GM18858 (cell line): ENCODE data around the gene MICALL2.

Source experiments
- ATAC-seq: cut with Tn5 transposase; IDR thresholded peaks from one replicate; pipeline ENCODE4 v1.9.1; 2021; ENCODE audit not compliant: unreplicated experiment

Gene MICALL2

DNA sequence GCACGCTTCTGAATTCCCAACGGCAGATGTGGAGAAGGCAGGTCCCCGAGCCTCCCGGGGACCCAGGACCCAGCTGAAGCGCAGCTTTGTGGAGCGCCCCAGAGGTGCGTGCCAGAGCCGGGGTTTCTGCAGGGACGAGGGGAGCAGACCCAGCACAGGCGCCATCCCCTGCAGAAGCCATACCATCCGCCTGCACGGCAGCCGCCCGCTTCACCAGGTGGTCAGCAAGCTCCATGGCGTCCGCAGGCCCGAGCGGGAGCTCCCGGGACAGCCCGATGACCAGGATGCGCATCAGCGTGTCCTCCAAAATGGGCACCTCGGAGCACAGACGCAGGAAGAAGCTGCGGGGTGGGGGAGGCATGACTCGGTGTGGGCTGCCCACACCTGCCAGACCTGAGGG is 34.3 kb upstream of the MICALL2 start:
- ATAC-seq = no peak

DNA sequence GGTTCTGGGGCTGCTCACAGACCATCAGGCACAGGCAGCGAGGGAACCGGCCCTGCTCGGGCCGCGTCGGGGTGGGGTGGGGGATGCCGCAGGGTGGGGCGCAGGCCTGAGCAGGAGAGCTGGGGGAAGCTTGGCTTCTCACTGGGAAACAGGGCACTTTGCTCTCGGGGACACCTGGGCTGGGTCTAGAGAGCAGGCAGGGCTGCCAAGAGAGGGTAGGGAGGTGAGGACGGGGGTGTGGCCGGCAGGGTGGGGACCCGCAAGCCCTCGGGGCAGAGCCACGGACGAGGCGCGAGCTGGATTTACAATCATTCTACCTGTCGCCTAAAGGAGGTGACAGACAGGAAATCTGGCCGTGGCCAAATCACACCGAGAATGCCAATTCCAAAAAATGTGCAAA is 33.9 kb upstream of the MICALL2 start:
- no peak for ATAC-seq

DNA sequence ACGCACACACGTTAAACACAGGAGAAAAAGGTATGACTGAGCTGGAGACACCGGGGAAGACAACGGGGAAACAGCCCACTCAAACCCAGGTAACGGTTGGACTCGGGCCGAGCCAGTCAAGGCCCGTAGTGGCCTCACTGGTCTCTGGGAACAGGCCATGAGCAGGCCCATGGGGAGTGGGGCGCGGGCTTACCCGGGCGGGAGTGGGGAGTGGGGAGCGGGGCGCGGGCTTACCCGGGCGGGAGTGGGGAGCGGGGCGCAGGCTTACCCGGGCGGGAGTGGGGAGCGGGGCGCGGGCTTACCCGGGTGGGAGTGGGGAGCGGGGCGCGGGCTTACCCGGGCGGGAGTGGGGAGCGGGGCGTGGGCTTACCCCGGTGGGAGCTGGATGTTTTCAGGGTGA is 33.4 kb upstream of the MICALL2 start:
- ATAC-seq = no peak

DNA sequence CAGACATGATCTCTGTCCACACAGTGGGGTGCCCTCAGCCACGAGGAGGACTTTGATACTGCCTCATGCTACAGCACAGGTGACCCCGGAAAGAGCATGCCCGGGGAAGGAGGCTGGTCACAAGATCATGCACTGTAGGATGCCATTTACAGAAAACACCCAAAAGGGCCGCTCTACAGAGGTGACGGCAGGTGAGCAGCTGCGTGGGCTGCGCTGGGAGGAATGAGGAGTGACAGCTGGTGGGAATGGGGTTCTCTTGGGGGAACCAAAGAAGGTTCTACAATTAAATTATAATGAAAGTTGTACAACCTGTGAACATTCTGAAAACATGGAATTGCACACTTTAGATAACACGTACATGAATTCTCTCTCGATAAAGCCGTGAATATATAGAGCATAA is 33.0 kb upstream of the MICALL2 start:
- no peak for ATAC-seq

DNA sequence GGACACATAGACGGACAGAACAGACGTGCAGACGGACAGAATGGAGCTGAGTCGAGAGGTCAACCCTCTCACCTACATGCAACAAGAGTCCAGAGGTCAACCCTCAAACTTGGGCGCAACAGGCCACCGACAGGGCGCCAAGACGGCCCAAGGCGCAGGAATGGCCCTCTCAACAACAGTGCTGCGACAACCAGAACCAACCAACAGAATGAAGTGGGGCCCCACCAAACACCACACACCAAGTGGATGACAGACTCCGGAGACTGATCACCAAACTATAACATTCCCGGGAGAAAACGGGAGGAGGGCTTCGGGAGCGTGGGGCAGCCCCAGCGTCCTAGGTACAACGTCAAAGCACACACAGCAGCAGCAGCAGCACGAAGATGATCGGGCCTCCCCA is 31.6 kb upstream of the MICALL2 start:
- ATAC-seq = no peak

DNA sequence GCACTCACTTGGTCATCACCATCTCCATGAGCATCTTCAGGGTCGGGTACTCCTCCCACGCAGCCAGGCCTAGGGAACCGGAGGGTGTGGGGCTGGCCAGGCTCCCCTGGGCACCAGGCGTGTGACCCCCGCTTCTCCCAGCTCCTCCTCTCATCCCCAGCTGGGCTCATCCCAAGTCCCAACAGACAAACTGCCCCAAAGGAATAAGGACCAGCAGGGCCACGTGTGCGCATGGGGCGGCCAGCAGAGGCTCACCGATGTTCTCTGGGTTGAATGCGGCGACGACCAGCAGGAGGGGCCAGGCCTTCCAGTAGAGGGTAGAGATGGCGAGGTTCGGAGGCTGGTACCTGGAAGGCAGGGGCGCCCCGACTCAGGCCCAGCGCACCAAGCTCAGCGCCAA is 30.1 kb upstream of the MICALL2 start:
- ATAC-seq = no peak

GRCh38 chr7:1488016-1488415 is 28.7 kb upstream of the MICALL2 start:
- no peak for ATAC-seq

GRCh38 chr7:1487466-1487865 is 28.2 kb upstream of the MICALL2 start:
- no peak for ATAC-seq

DNA sequence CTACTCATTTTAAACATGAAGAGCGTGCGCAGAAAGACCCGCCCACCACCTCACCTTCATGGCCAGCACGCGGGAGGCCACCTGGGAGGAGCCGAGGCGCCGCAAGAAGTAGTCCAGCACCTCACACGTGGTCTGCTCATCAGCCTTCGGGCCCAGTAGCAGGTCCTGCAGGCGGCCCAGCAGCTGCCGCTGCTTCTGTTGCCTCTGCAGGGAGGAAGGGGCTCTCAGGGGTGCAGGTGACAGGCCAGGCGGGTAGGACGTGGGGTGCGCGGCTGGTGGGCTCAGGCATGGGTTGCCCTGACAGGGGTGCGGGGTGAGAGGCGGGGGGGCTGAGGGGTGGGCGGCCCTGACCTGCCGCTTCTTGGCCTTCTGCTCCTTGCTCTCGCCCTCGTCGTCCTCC is 27.3 kb upstream of the MICALL2 start:
- ATAC-seq = no peak

DNA sequence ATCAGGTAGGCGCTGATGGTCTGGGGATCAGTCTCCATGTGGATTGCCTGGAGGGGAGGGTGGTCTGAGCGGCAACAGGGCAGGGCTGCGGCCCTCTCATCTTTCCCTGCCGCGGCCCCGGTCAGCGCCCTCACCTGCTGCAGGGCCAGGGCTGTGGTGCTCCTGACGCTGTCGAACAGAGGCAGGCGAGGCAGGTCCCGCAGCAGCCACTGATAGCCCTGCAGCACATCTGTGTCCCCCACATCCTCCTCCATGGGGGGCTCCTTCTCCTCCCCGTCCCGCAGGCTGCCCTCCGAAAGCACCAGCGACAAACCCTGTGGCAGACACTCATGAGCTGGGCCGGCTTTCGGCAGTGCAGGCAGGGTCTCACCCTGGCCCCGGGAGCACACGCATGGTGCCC is 25.9 kb upstream of the MICALL2 start:
- no peak for ATAC-seq

- ATAC-seq = no peak
Measured at GRCh38 chr7:1484569-1484968, 25.3 kb upstream of the MICALL2 start.

- no peak for ATAC-seq
Measured at GRCh38 chr7:1483536-1484505, 24.6 kb upstream of the MICALL2 start.

DNA sequence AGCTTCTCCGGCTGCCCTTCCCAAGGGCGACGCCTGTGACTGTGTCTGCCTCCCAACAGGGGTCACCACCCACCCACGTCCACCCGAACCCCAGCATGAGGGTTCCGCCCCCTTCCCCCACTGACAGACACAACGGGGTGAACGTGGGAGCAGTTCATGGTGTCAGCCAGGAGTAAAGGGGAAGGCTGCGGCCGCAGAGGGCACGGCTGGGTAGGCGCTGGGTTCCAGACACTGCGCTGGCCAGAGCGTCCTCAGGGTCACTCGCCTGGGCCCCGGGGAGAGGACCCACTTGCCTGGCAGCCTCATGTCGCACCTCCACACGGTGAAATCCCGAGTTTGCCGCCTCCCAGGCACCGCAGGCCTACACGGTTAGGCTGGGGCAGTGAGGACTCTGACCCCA is 23.8 kb upstream of the MICALL2 start:
- ATAC-seq = no peak

GRCh38 chr7:1481300-1481699 is 22.0 kb upstream of the MICALL2 start:
- ATAC-seq = no peak

DNA sequence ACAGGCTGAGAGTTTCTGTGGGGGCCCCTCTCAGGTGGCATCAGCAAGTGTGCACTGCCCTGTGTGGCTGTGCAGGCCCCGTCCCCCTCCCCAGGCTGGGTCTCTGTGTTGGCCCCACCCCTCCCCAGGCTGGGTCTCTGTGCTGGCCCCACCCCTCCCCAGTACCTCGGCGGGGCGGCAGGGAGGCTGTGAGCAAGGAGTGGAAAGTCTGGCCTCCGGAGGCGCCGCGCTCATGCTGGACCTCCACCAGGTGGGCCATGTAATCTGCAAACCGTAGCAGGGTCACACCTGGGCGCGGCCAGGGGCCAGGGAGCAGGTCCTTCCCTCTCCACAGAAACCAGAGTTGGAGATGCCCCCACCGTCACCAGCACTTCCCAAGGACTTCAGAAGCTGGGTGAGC is 21.4 kb upstream of the MICALL2 start:
- no peak for ATAC-seq

DNA sequence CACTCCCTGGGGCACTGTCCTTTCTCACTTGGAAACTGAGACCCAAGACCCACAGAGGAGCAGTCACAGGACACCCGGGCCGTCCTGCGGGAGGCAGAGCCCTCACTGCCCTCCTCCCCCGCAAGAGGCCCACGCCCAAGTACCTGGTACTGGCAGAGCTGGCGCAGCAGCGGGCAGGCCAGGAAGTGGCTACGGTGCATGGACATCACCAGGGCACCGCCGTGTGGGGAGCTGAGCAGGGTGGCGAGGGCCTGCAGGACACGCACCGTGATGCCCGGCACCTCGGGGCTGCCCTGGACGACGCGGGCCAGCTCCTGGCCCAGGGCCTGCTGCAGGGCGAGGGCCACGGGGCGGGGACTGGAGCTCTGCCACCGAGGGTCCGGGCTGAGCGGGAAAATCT is 20.0 kb upstream of the MICALL2 start:
- no peak for ATAC-seq

GRCh38 chr7:1478480-1478879 is 19.2 kb upstream of the MICALL2 start:
- ATAC-seq = no peak

DNA sequence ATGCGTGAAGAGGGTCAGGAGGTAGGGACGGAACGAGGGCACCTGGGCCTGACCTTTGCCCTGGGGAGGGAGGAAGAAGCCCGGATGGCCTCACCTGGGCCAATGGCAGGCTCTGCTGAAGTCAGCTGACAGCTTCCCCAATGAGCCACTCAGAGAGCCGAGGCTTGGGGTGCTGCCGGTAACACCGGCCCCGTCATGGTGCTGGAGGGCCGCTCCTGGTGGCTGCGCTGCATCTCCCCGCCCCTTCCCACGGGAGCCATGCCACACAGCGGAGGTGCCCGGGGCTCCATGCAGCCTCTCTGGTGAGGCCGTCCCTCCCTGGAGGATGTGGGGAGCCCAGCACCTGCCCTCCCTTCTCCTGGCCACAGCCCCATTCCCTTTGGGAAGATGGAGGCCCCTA is 17.6 kb upstream of the MICALL2 start:
- no peak for ATAC-seq

- ATAC-seq = no peak
Measured at GRCh38 chr7:1475991-1476390, 16.7 kb upstream of the MICALL2 start.

- no peak for ATAC-seq
Measured at GRCh38 chr7:1475393-1475792, 16.1 kb upstream of the MICALL2 start.

DNA sequence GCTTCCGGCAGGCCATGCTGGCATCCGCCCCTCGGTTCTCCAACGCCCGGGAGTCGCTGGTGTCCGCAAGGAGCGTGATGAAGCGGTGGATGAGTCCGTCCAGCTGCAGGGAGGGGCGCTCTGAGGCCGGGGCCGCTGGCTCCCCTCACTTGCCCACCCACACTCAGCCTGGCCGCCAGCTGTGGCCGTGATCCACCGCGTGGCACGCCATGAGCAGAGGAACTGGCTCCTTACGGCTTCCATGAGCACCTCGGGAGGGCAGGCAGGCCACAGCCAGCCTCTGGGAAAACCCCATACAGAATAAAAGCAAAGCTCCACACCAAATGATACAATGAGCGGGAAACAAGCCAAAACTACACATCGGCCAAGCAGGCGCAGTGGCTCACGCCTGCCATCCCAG is 15.5 kb upstream of the MICALL2 start:
- no peak for ATAC-seq

- ATAC-seq = no peak
Measured at GRCh38 chr7:1473864-1474512, 14.7 kb upstream of the MICALL2 start.
